Breast epithelium (tissue), 4 donors: Measurements from ENCODE around the gene NAALAD2. TPM values are rescaled to one million over a fixed set of nuclear protein-coding genes. Genes with fewer than 3 reads are reported as not detected.
"Not testable (repeated sequence)": the region's sequence is repeated elsewhere in the genome, so short reads cannot be mapped to it uniquely, and the experiment has no call there.

ENCODE experiments used
- DNase-seq, 2 donors: peaks; one replicate each; pipeline ENCODE4 v3.0.0-alpha.2; 2019; ENCODE audit warnings: low spot score in 2 of 2
- H3K27ac ChIP-seq, 2 donors: fragments of 200-600 bp; sonication (generic) in 1 of 2; one replicate each; pipeline ENCODE4 v1.5.1; 2016 to 2019; ENCODE audit warnings: mild to moderate bottlenecking in 1 of 2
- H3K27me3 ChIP-seq, 2 donors: fragments of 200-600 bp; sonication (generic) in 1 of 2; one replicate each; pipeline versions ENCODE4 v1.5.1 to v1.6.0; 2017 to 2019; ENCODE audit warnings: control low read depth in 1 of 2, mild to moderate bottlenecking in 1 of 2
- H3K36me3 ChIP-seq: fragments of 200-600 bp; one replicate; pipeline ENCODE4 v1.5.1; 2019
- H3K4me1 ChIP-seq, 2 donors: fragments of 200-600 bp; sonication (generic); one replicate each; pipeline ENCODE4 v1.5.1; 2016 to 2019; ENCODE audit warnings: control low read depth in 1 of 2
- H3K4me3 ChIP-seq, 3 donors: fragments of 200-600 bp; sonication (generic); 1 replicate in 2 of 3; 2 replicates in 1 of 3; pipeline ENCODE4 v1.5.1; 2016 to 2019; ENCODE audit warnings: mild to moderate bottlenecking in 3 of 3, moderate library complexity in 2 of 3
- H3K9me3 ChIP-seq, 2 donors: fragments of 200-600 bp; sonication (generic) in 1 of 2; one replicate each; pipeline ENCODE4 v1.5.1; 2016 to 2019; ENCODE audit warnings: control low read depth in 1 of 2
- CTCF ChIP-seq, 3 donors: fragments of 450-650 bp; IDR thresholded peaks; one replicate each; pipeline ENCODE4 v1.5.1; 2016 to 2017; ENCODE audit warnings: antibody characterized with exemption in 3 of 3, mild to moderate bottlenecking in 3 of 3, moderate library complexity in 3 of 3
- POLR2A ChIP-seq: fragments of 450-650 bp; IDR thresholded peaks from one replicate; pipeline ENCODE4 v1.6.1; 2016; ENCODE audit warnings: antibody characterized with exemption, mild to moderate bottlenecking, moderate library complexity
- POLR2AphosphoS5 ChIP-seq, 3 donors: sonication (generic); formaldehyde crosslinking; IDR thresholded peaks; one replicate each; pipeline ENCODE4 v1.6.1; 2017; ENCODE audit warnings: antibody characterized with exemption in 3 of 3
- intact Hi-C: fragments of 100-400 bp; cut with DNase I; formaldehyde crosslinking; loops from one replicate; pipeline ENCODE4 v1.15.1; 2023; ENCODE audit warnings: low total_unique reads
- total RNA-seq, 3 donors: library from RNA; depleted of rRNA; stranded (reverse); fragments of >200 nt; gene quantifications; one replicate each; pipeline ENCODE4 v1.1.0, GENCODE V29; 2016

The NAALAD2 gene
- total RNA-seq, 3 donors from 2014 or later, result 0.98 to 3.8 (median 1.8) TPM

DNA sequence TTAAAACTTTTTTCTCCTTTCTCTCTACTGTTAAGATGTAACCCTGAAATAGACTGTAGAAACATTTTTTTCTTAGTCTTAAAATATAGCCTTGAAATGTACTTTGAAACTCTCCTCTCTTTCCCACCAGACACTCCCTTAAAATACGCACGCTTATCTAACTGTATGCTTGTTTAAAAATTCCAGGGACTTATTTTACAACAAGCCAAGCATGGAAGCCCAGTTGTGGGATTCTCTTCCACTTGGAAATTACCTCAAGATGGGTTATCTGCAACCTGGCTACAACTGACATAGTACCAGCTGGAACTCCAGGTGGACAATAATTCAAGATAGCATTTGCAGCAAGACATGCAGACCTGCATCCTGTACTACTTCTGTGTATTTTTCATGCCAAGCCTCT lies 100.5 kb downstream of the NAALAD2 start:
- Histone ChIP-seq H3K36me3 (no peaks in the 10 kb centered on the region), H3K9me3 (no peaks in the 10 kb centered on the region), H3K27ac (no peak overlapping the region), H3K4me1 (no peaks in the 10 kb centered on the region), H3K4me3 (no peak overlapping the region), H3K27me3 (no peaks in the 10 kb centered on the region)
- TF ChIP-seq POLR2AphosphoS5 (IDR thresholded peaks at IDR 0.05) (no peak), CTCF (IDR thresholded peaks at IDR 0.05) (no peak), POLR2A (no peak)
- intact Hi-C loops, result no loop called here
- DNase-seq, result no peak

- intact Hi-C loops, result no loop called here
- Histone ChIP-seq H3K4me1 (no peaks in the 10 kb centered on the region), H3K36me3 (no peaks in the 10 kb centered on the region), H3K4me3 (no peak overlapping the region), H3K9me3 (no peaks in the 10 kb centered on the region), H3K27ac (no peak overlapping the region), H3K27me3 (no peaks in the 10 kb centered on the region)
- no peak for DNase-seq
- TF ChIP-seq POLR2AphosphoS5 (IDR thresholded peaks at IDR 0.05) (no peak), POLR2A (no peak), CTCF (IDR thresholded peaks at IDR 0.05) (no peak)
These were observed 101.1 kb downstream of the NAALAD2 start for GRCh38 chr11:90235526-90235925.

GRCh38 chr11:90237004-90237403 lies 102.5 kb downstream of the NAALAD2 start:
- intact Hi-C loops, result no loop called here
- Histone ChIP-seq H3K27me3 (no peaks in the 10 kb centered on the region), H3K4me3 (no peak overlapping the region), H3K9me3 (no peaks in the 10 kb centered on the region), H3K36me3 (no peaks in the 10 kb centered on the region), H3K27ac (no peak overlapping the region), H3K4me1 (no peaks in the 10 kb centered on the region)
- no peak for DNase-seq
- no peak for TF ChIP-seq POLR2AphosphoS5 (IDR thresholded peaks at IDR 0.05)
- no peak for TF ChIP-seq CTCF (IDR thresholded peaks at IDR 0.05)
- TF ChIP-seq POLR2A, result no peak

DNA sequence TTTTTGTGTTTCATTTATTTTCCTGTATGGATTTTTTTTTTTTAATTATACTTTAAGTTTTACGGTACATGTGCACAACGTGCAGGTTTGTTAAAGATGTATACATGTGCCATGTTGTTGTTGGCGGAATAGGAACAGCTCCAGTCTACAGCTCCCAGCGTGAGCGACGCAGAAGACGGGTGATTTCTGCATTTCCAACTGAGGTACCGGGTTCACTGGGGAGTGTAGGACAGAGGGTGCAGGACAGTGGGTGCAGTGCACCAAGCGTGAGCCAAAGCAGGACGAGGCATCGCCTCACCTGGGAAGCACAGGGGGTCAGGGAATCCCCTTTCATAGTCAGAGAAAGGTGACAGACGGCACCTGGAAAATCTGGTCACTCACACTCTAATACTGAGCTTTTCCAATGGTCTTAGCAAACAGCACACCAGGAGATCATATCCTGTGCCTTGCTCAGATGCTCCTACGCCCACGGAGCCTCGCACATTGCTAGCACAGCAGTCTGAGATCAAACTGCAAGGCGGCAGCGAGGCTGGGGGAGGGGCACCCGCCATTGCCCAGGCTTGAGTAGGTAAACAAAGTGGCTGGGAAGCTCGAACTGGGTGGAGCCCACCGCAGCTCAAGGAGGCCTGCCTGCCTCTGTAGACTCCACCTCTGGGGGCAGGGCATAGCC lies 105.6 kb downstream of the NAALAD2 start:
- H3K9me3 ChIP-seq, H3K36me3 ChIP-seq, DNase-seq, H3K27me3 ChIP-seq, H3K4me3 ChIP-seq, intact Hi-C loops, H3K4me1 ChIP-seq, H3K27ac ChIP-seq: not testable (repeated sequence)

DNA sequence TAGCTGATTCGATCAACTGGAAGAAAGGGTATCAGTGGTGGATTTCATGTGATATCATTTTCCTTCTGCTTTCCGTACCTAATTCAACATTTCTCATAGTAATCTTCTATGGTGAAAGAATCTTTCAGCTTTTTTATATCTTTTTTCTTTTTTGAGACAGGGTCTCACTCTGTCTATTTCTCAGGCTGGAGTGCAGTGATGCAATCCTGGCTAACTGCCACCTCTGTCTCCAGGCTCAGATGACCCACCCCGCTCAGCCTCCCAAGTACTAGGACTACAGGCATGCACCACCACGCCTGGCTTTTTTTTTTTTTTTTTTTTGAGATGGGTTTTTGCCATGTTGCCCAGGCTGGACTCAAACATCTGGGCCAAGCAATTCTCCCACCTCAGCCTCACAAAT lies 107.0 kb downstream of the NAALAD2 start:
- no peak for DNase-seq
- Histone ChIP-seq H3K27ac (no peak overlapping the region), H3K36me3 (no peaks in the 10 kb centered on the region), H3K4me3 (no peak overlapping the region), H3K4me1 (no peaks in the 10 kb centered on the region), H3K27me3 (no peaks in the 10 kb centered on the region), H3K9me3 (no peaks in the 10 kb centered on the region)
- TF ChIP-seq POLR2AphosphoS5 (IDR thresholded peaks at IDR 0.05) (no peak), POLR2A (no peak), CTCF (IDR thresholded peaks at IDR 0.05) (no peak)
- intact Hi-C loops, result no loop called here

Other genes starting within 250 kb of the NAALAD2 start
- gene TRIM49D1, start 212.4 kb upstream of the NAALAD2 start, total RNA-seq, result not detected
- not detected for gene TRIM49D2, start 210.6 kb upstream of the NAALAD2 start, total RNA-seq
- gene TRIM64, start 168.6 kb upstream of the NAALAD2 start, total RNA-seq, result not detected
- not detected for gene TRIM49C, start 103.6 kb upstream of the NAALAD2 start, total RNA-seq
- gene UBTFL1, start 48.7 kb upstream of the NAALAD2 start, total RNA-seq, result not detected
- 10 to 100 TPM; 39.5 to 79.5 (median 65.2) TPM for gene CHORDC1, start 88.4 kb downstream of the NAALAD2 start, total RNA-seq